ENCODE results near the gene AGTR1.
A peak's percentile ranks its signal among the peaks of the same experiment; 100 is the strongest.

Gene AGTR1

GRCh38 chr3:148735597-148735996 is 37.9 kb downstream of the AGTR1 start:
- no peaks in the 10 kb centered on the region for H3K9me3 Mint-ChIP-seq
- H3K4me3 Mint-ChIP-seq, result no peak overlapping the region
- H3K27ac Mint-ChIP-seq, result peak overlapping the region; percentile 6 to 20 (median 16)
- no peak for TF ChIP-seq CTCF (IDR thresholded peaks at IDR 0.05; ENCODE audit: unreplicated experiment in 3 of 3)
- H3K27me3 Mint-ChIP-seq (ENCODE audit: low read depth), result no peaks in the 10 kb centered on the region
- no peaks in the 10 kb centered on the region for H3K36me3 Mint-ChIP-seq (ENCODE audit: low read depth)
- peaks cover 5% of the 10 kb centered on the region for H3K4me1 Mint-ChIP-seq

- H3K27me3 Mint-ChIP-seq (ENCODE audit: low read depth), result no peaks in the 10 kb centered on the region
- no peak overlapping the region for H3K27ac Mint-ChIP-seq
- no peak overlapping the region for H3K4me3 Mint-ChIP-seq
- TF ChIP-seq CTCF (IDR thresholded peaks at IDR 0.05; ENCODE audit: unreplicated experiment in 3 of 3), result no peak
- H3K4me1 Mint-ChIP-seq, result peaks cover 5% of the 10 kb centered on the region
- H3K36me3 Mint-ChIP-seq (ENCODE audit: low read depth), result no peaks in the 10 kb centered on the region
- H3K9me3 Mint-ChIP-seq, result no peaks in the 10 kb centered on the region
Observed at GRCh38 chr3:148736086-148736485, 38.4 kb downstream of the AGTR1 start.

GRCh38 chr3:148737104-148737530 is 39.4 kb downstream of the AGTR1 start:
- peak overlapping the region in 2 of 3 experiments; percentile 4 to 44 for H3K27ac Mint-ChIP-seq
- H3K9me3 Mint-ChIP-seq, result no peaks in the 10 kb centered on the region
- no peaks in the 10 kb centered on the region for H3K27me3 Mint-ChIP-seq (ENCODE audit: low read depth)
- H3K36me3 Mint-ChIP-seq (ENCODE audit: low read depth), result no peaks in the 10 kb centered on the region
- H3K4me1 Mint-ChIP-seq, result peaks cover 5% of the 10 kb centered on the region
- no peak for TF ChIP-seq CTCF (IDR thresholded peaks at IDR 0.05; ENCODE audit: unreplicated experiment in 3 of 3)
- H3K4me3 Mint-ChIP-seq, result no peak overlapping the region

- TF ChIP-seq CTCF (IDR thresholded peaks at IDR 0.05; ENCODE audit: unreplicated experiment in 3 of 3), result no peak
- peak overlapping the region in 1 of 3 experiments; percentile 94 for H3K27ac Mint-ChIP-seq
- H3K27me3 Mint-ChIP-seq (ENCODE audit: low read depth), result no peaks in the 10 kb centered on the region
Observed at GRCh38 chr3:148739720-148740119, 42.0 kb downstream of the AGTR1 start.

GRCh38 chr3:148740291-148740690 is 42.6 kb downstream of the AGTR1 start:
- no peaks in the 10 kb centered on the region for H3K9me3 Mint-ChIP-seq
- H3K27me3 Mint-ChIP-seq (ENCODE audit: low read depth), result no peaks in the 10 kb centered on the region
- no peaks in the 10 kb centered on the region for H3K4me1 Mint-ChIP-seq
- no peak overlapping the region for H3K4me3 Mint-ChIP-seq
- no peak for TF ChIP-seq CTCF (IDR thresholded peaks at IDR 0.05; ENCODE audit: unreplicated experiment in 3 of 3)
- no peaks in the 10 kb centered on the region for H3K36me3 Mint-ChIP-seq (ENCODE audit: low read depth)
- H3K27ac Mint-ChIP-seq, result peak overlapping the region in 2 of 3 experiments; percentile 84 to 94

More at GRCh38 chr3:148739720-148740119, 42.0 kb downstream of the AGTR1 start:
- H3K9me3 Mint-ChIP-seq, result no peaks in the 10 kb centered on the region
- H3K4me1 Mint-ChIP-seq, result no peaks in the 10 kb centered on the region
- no peaks in the 10 kb centered on the region for H3K36me3 Mint-ChIP-seq (ENCODE audit: low read depth)
- no peak overlapping the region for H3K4me3 Mint-ChIP-seq

- Mint-ChIP-seq H3K9me3 (no peaks in the 10 kb centered on the region), H3K4me3 (no peak overlapping the region), H3K27ac (no peak overlapping the region), H3K36me3 (ENCODE audit: low read depth) (no peaks in the 10 kb centered on the region), H3K27me3 (ENCODE audit: low read depth) (no peaks in the 10 kb centered on the region), H3K4me1 (no peaks in the 10 kb centered on the region)
- TF ChIP-seq CTCF (IDR thresholded peaks at IDR 0.05; ENCODE audit: unreplicated experiment in 3 of 3), result no peak
Observed at GRCh38 chr3:148741219-148741618, 43.5 kb downstream of the AGTR1 start.

All from nephron (organoid).